Kidney epithelial cell (primary cell): ENCODE measurements around the gene AADAT. TPM values are rescaled to one million over a fixed set of nuclear protein-coding genes. Genes with fewer than 3 reads are reported as not detected.
"Not testable (repeated sequence)": the region's sequence is repeated elsewhere in the genome, so short reads cannot be mapped to it uniquely, and the experiment has no call there.

Experiments used
- DNase-seq: peaks from one replicate; pipeline ENCODE4 v3.0.0-alpha.2; 2010; ENCODE audit warnings: low read depth
- H3K27me3 ChIP-seq: 2 replicates; pipeline ENCODE4 v1.6.0; 2011; ENCODE audit warnings: low read length; ENCODE audit not compliant: control insufficient read depth, insufficient read depth
- H3K36me3 ChIP-seq: 2 replicates; pipeline ENCODE4 v1.5.1; 2011; ENCODE audit warnings: low read length; ENCODE audit not compliant: control insufficient read depth, insufficient read depth
- H3K4me3 ChIP-seq: 2 replicates; pipeline ENCODE4 v1.5.1; 2011; ENCODE audit warnings: low read depth, mild to moderate bottlenecking, control low read depth, low read length
- CTCF ChIP-seq: IDR thresholded peaks from 2 replicates; pipeline ENCODE4 v1.5.1; 2011; ENCODE audit warnings: mild to moderate bottlenecking, moderate library complexity, low read length, control low read depth, inconsistent platforms; ENCODE audit not compliant: insufficient read depth, poor library complexity, severe bottlenecking
- total RNA-seq: library from RNA; depleted of rRNA; stranded (reverse); fragments of >200 nt; gene quantifications from 2 replicates; pipeline ENCODE4 v1.2.3, GENCODE V29; 2015

Gene AADAT
- total RNA-seq, 1 donor from 2014 or later, result 13.7 TPM

- no peak overlapping the region for H3K4me3 ChIP-seq
- no peaks in the 10 kb centered on the region for H3K36me3 ChIP-seq
- no peak for DNase-seq
- TF ChIP-seq CTCF, result no peak
- no peaks in the 10 kb centered on the region for H3K27me3 ChIP-seq
Observed at GRCh38 chr4:170128219-170128804, 38.6 kb upstream of the AADAT start.

GRCh38 chr4:170127758-170128157 is 38.0 kb upstream of the AADAT start:
- H3K36me3 ChIP-seq, result no peaks in the 10 kb centered on the region
- no peaks in the 10 kb centered on the region for H3K27me3 ChIP-seq
- no peak for TF ChIP-seq CTCF
- DNase-seq, result no peak
- H3K4me3 ChIP-seq, result no peak overlapping the region

- Histone ChIP-seq H3K27me3 (no peaks in the 10 kb centered on the region), H3K4me3 (no peak overlapping the region), H3K36me3 (no peaks in the 10 kb centered on the region)
- no peak for TF ChIP-seq CTCF
- DNase-seq, result no peak
Observed at GRCh38 chr4:170124406-170124805, 34.6 kb upstream of the AADAT start.

GRCh38 chr4:170122252-170122651 is 32.5 kb upstream of the AADAT start:
- H3K4me3 ChIP-seq, result no peak overlapping the region
- H3K36me3 ChIP-seq, result no peaks in the 10 kb centered on the region
- no peak for DNase-seq
- TF ChIP-seq CTCF, result no peak
- H3K27me3 ChIP-seq, result no peaks in the 10 kb centered on the region

- no peak for TF ChIP-seq CTCF
Observed at GRCh38 chr4:170114636-170115035, 24.9 kb upstream of the AADAT start.

GRCh38 chr4:170114183-170114582 is 24.4 kb upstream of the AADAT start:
- not testable (repeated sequence) for H3K4me3 ChIP-seq, H3K36me3 ChIP-seq, DNase-seq, H3K27me3 ChIP-seq

More at GRCh38 chr4:170114636-170115035, 24.9 kb upstream of the AADAT start:
- no peaks in the 10 kb centered on the region for H3K27me3 ChIP-seq
- no peak overlapping the region for H3K4me3 ChIP-seq
- no peaks in the 10 kb centered on the region for H3K36me3 ChIP-seq
- DNase-seq, result no peak
